Loucy (cell line): ENCODE results near the gene EEFSEC.

Experiments
- H2AFZ ChIP-seq: fragments of 200-600 bp; sonication (generic); 2 replicates; pipeline ENCODE4 v1.6.0; 2016; ENCODE audit warnings: antibody characterized with exemption, mild to moderate bottlenecking, low read length, moderate library complexity
- H3F3A ChIP-seq: fragments of 200-600 bp; 2 replicates; pipeline ENCODE4 v1.6.0; 2016; ENCODE audit warnings: antibody characterized with exemption, low read depth, mild to moderate bottlenecking
- H3K27me3 ChIP-seq: fragments of 200-600 bp; sonication (generic); 2 replicates; pipeline ENCODE4 v1.6.1; 2014; ENCODE audit warnings: low read length, mild to moderate bottlenecking; ENCODE audit not compliant: insufficient read depth, poor library complexity, severe bottlenecking
- H3K36me3 ChIP-seq: fragments of 200-600 bp; sonication (generic); 2 replicates; pipeline ENCODE4 v1.6.1; 2016; ENCODE audit warnings: low read length; ENCODE audit not compliant: insufficient read depth
- H3K4me1 ChIP-seq: fragments of 200-600 bp; sonication (generic); 2 replicates; pipeline ENCODE4 v1.5.1; 2014; ENCODE audit warnings: low read length, mild to moderate bottlenecking; ENCODE audit not compliant: insufficient read depth, poor library complexity, severe bottlenecking
- H3K4me2 ChIP-seq: fragments of 200-600 bp; sonication (generic); 2 replicates; pipeline ENCODE4 v1.6.0; 2014; ENCODE audit warnings: antibody characterized with exemption, low read length, low read depth, mild to moderate bottlenecking; ENCODE audit not compliant: poor library complexity, severe bottlenecking
- H3K4me3 ChIP-seq: fragments of 200-600 bp; sonication (generic); 2 replicates; pipeline ENCODE4 v1.5.1; 2014; ENCODE audit warnings: low read length, mild to moderate bottlenecking, mixed read lengths; ENCODE audit not compliant: poor library complexity, severe bottlenecking
- H3K79me2 ChIP-seq: fragments of 200-600 bp; sonication (generic); 2 replicates; pipeline ENCODE4 v1.6.1; 2014; ENCODE audit warnings: low read length; ENCODE audit not compliant: insufficient read depth
- H3K9ac ChIP-seq: fragments of 200-600 bp; sonication (generic); 2 replicates; pipeline ENCODE4 v1.6.0; 2014; ENCODE audit warnings: mild to moderate bottlenecking, low read depth, low read length, moderate library complexity; ENCODE audit not compliant: poor library complexity, severe bottlenecking
- H3K9me2 ChIP-seq: fragments of 200-600 bp; sonication (generic); replicated peaks from 2 replicates; pipeline ENCODE4 v1.6.1; 2016; ENCODE audit warnings: low read depth, low read length, mixed read lengths
- H3K9me3 ChIP-seq: fragments of 200-600 bp; sonication (generic); 2 replicates; pipeline ENCODE4 v1.6.1; 2014; ENCODE audit warnings: mild to moderate bottlenecking, antibody characterized with exemption, low read length, low read depth; ENCODE audit not compliant: insufficient read depth
- H4K20me1 ChIP-seq: fragments of 200-600 bp; sonication (generic); 2 replicates; pipeline ENCODE4 v1.6.0; 2014; ENCODE audit warnings: antibody characterized with exemption, low read length, mild to moderate bottlenecking; ENCODE audit not compliant: insufficient read depth, poor library complexity, severe bottlenecking
- CTCF ChIP-seq: fragments of 200-600 bp; sonication (generic); conservative IDR thresholded peaks from 2 replicates; pipeline ENCODE4 v1.5.1; 2014; ENCODE audit warnings: mild to moderate bottlenecking, antibody characterized with exemption, low read length
- EZH2phosphoT487 ChIP-seq: fragments of 200-600 bp; IDR thresholded peaks from 2 replicates; pipeline ENCODE4 v1.6.1; 2018; ENCODE audit warnings: antibody characterized with exemption, mild to moderate bottlenecking, moderate library complexity, borderline replicate concordance

The EEFSEC gene

DNA sequence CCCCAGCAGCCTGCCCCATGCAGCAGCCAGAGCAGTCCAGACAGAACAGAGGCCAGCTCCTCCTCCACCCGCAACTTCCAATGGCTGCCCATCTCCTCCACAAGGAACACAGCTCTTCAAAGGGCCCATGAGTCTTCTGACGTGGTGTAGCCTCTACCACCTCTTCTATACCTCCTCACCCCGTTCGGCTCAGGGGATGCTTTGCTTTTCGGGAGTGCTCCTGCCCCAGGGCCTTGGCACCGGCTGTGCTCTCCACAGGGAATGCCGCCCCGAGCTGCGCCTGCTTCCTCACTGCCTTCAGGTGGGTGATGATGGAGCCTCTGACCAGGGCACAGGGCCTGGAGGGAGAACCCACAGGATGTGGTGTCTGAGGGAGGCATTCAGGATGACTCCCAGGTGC, 298.8 kb downstream of the EEFSEC start:
- TF ChIP-seq EZH2phosphoT487 (no peak), CTCF (no peak)
- H2AFZ ChIP-seq: no peak overlapping the region
- no peaks in the 10 kb centered on the region for H3K9me3 ChIP-seq
- H3F3A ChIP-seq: no peaks in the 10 kb centered on the region
- H3K79me2 ChIP-seq: no peaks in the 10 kb centered on the region
- H3K4me1 ChIP-seq: peaks cover 16% of the 10 kb centered on the region
- H3K9me2 ChIP-seq: no peaks in the 10 kb centered on the region
- H3K9ac ChIP-seq: no peak overlapping the region
- H3K27me3 ChIP-seq: no peaks in the 10 kb centered on the region
- H3K4me3 ChIP-seq: no peak overlapping the region
- no peaks in the 10 kb centered on the region for H4K20me1 ChIP-seq
- H3K36me3 ChIP-seq: no peaks in the 10 kb centered on the region
- H3K4me2 ChIP-seq: no peak overlapping the region

DNA sequence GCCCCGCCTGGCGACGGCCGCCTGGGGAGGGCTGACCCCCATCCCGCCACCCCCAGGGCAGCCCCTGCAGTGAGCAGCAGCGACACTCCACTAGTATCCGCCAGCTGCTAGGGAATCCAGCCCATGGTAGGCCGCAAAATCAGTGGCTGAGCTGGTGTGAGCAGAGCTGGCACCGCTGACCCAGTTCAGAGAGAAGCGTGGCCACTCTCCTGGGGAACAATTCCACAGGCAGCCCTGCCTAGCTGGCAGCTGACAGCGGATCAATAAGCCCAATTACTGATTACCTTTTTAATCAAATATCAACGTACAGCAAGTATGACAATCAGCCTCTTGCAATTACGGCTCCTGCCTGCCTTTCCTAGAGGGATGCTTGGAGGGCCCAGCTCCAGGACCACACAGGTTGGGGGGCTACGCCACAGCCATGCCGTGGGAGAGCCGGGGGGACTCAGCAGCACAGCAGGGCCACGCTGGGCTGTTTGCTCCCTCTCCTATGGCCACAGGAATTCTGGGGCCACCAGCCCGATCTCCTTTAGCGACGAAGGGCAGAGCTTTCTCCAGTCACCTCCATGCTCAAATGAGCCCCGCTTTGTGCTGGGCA, 299.5 kb downstream of the EEFSEC start:
- Histone ChIP-seq H3K9ac (no peak overlapping the region), H4K20me1 (no peaks in the 10 kb centered on the region), H3K79me2 (no peaks in the 10 kb centered on the region), H3K36me3 (no peaks in the 10 kb centered on the region), H3F3A (no peaks in the 10 kb centered on the region), H2AFZ (no peak overlapping the region), H3K4me3 (no peak overlapping the region), H3K27me3 (no peaks in the 10 kb centered on the region), H3K9me2 (no peaks in the 10 kb centered on the region), H3K9me3 (no peaks in the 10 kb centered on the region), H3K4me1 (peaks cover 10% of the 10 kb centered on the region), H3K4me2 (no peak overlapping the region)
- TF ChIP-seq EZH2phosphoT487: no peak
- no peak for TF ChIP-seq CTCF

DNA sequence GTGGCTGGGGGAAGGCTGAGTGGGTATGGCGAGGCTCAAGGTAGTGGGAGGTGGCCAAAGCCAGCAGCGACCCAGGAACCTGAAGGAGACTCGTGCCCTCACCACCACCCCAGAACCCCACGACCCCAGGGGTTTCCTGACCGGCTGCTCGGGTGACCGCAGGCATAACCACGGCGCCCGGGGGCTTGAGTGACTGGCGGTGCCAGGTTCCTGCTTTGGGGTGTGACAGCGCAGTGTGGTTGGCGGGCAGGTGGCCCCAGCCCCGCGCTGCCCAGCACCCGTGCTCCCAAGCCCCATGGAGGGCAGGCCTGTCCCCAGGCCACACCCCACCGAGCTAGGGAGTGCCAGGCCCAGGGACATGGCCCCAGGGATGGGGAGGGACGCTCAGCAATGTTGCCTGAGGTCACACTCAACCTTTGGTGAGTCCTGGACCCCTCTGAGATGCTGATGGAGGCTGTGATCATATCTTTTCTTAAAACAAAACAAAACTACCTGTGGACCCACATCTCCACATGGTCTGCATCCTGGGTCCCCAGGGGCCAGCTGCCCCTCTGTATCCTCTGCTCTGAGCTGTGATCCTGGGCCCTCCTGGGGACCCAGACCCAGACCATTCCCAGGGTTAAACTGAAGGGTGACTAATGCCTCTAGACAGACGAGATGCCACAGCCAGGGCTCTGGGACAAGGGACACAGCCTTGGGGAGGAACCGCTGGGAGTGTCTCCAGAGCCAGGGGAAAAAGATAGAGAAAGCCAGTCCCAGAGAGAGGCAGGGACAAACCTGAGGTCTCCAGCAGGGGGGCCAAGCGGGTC, 300.4 kb downstream of the EEFSEC start:
- TF ChIP-seq EZH2phosphoT487 (no peak), CTCF (no peak)
- no peak overlapping the region for H3K4me3 ChIP-seq
- no peaks in the 10 kb centered on the region for H3K79me2 ChIP-seq
- H2AFZ ChIP-seq: no peak overlapping the region
- no peak overlapping the region for H3K9ac ChIP-seq
- no peaks in the 10 kb centered on the region for H3F3A ChIP-seq
- no peaks in the 10 kb centered on the region for H3K9me2 ChIP-seq
- no peaks in the 10 kb centered on the region for H3K36me3 ChIP-seq
- H4K20me1 ChIP-seq: no peaks in the 10 kb centered on the region
- peaks cover 5% of the 10 kb centered on the region for H3K4me1 ChIP-seq
- H3K9me3 ChIP-seq: no peaks in the 10 kb centered on the region
- no peak overlapping the region for H3K4me2 ChIP-seq
- no peaks in the 10 kb centered on the region for H3K27me3 ChIP-seq
